GM13977 (cell line): ENCODE results near the gene SRA1.

Experiments
- DNase-seq: peaks from one replicate; pipeline ENCODE4 v3.0.0; 2012; ENCODE audit warnings: low spot score
- CTCF ChIP-seq: IDR thresholded peaks from 2 replicates; pipeline ENCODE4 v1.5.1; 2012; ENCODE audit warnings: mild to moderate bottlenecking, control low read depth; ENCODE audit not compliant: insufficient read depth; ENCODE audit errors: extremely low read depth, missing control alignments
- in situ Hi-C: fragments of 300-500 bp; cut with MboI; formaldehyde crosslinking; loops from one replicate; pipeline ENCODE4 v1.12.0; 2022; ENCODE audit warnings: low sequenced_read_pairs, low pct_unique_long_range_greater_than_20kb, mixed read lengths, inconsistent platforms; ENCODE audit not compliant: unreplicated experiment

The SRA1 gene

GRCh38 chr5:140561753-140562523 is 4.7 kb upstream of the SRA1 start:
- TF ChIP-seq CTCF = no peak
- DNase-seq = no peak
- in situ Hi-C loops = no loop called here

GRCh38 chr5:140560227-140560626 is 3.0 kb upstream of the SRA1 start:
- no peak for DNase-seq
- in situ Hi-C loops = no loop called here
- TF ChIP-seq CTCF = no peak

- in situ Hi-C loops = no loop called here
- TF ChIP-seq CTCF = no peak
Observed at GRCh38 chr5:140558542-140558941, 1.3 kb upstream of the SRA1 start.

GRCh38 chr5:140557965-140558364 is 692 bp upstream of the SRA1 start:
- no peak for TF ChIP-seq CTCF
- in situ Hi-C loops = no loop called here
- no peak for DNase-seq

More at GRCh38 chr5:140558542-140558941, 1.3 kb upstream of the SRA1 start:
- DNase-seq = no peak

GRCh38 chr5:140556438-140556837 is 835 bp downstream of the SRA1 start:
- no peak for DNase-seq
- no peak for TF ChIP-seq CTCF
- in situ Hi-C loops = no loop called here

GRCh38 chr5:140555747-140556312 is 1.4 kb downstream of the SRA1 start:
- in situ Hi-C loops = no loop called here
- TF ChIP-seq CTCF = no peak
- peak; percentile 47 for DNase-seq
